HG03139 (cell line): Measurements from ENCODE around the gene SLC15A4.

Experiments
- ATAC-seq: cut with Tn5 transposase; IDR thresholded peaks from one replicate; pipeline ENCODE4 v1.9.1; 2021; ENCODE audit not compliant: unreplicated experiment

The SLC15A4 gene

GRCh38 chr12:128795530-128796361 lies 28.0 kb downstream of the SLC15A4 start:
- no peak for ATAC-seq

- ATAC-seq: peak; percentile 40
These were observed 28.9 kb downstream of the SLC15A4 start for GRCh38 chr12:128794661-128795529.

- ATAC-seq: no peak
These were observed 30.1 kb downstream of the SLC15A4 start for GRCh38 chr12:128793701-128794100.

- ATAC-seq: no peak
These were observed 30.9 kb downstream of the SLC15A4 start for GRCh38 chr12:128792881-128793280.

- ATAC-seq: no peak
These were observed 31.4 kb downstream of the SLC15A4 start for GRCh38 chr12:128792398-128792797.

GRCh38 chr12:128791395-128792322 lies 32.1 kb downstream of the SLC15A4 start:
- ATAC-seq: no peak

- ATAC-seq: no peak
These were observed 32.9 kb downstream of the SLC15A4 start for GRCh38 chr12:128790653-128791373.

- no peak for ATAC-seq
These were observed 33.5 kb downstream of the SLC15A4 start for GRCh38 chr12:128790221-128790620.

GRCh38 chr12:128789356-128789929 lies 34.3 kb downstream of the SLC15A4 start:
- ATAC-seq: no peak

- no peak for ATAC-seq
These were observed 35.9 kb downstream of the SLC15A4 start for GRCh38 chr12:128787827-128788226.

GRCh38 chr12:128786741-128787391 lies 36.9 kb downstream of the SLC15A4 start:
- ATAC-seq: no peak

GRCh38 chr12:128784030-128784760 lies 39.6 kb downstream of the SLC15A4 start:
- ATAC-seq: no peak

- ATAC-seq: peak; percentile 59
These were observed 40.6 kb downstream of the SLC15A4 start for GRCh38 chr12:128783129-128783574.

GRCh38 chr12:128779901-128780300 lies 43.9 kb downstream of the SLC15A4 start:
- no peak for ATAC-seq

- ATAC-seq: no peak
These were observed 51.5 kb downstream of the SLC15A4 start for GRCh38 chr12:128772249-128772648.

GRCh38 chr12:128771681-128772080 lies 52.1 kb downstream of the SLC15A4 start:
- no peak for ATAC-seq

GRCh38 chr12:128767518-128767917 lies 56.2 kb downstream of the SLC15A4 start:
- no peak for ATAC-seq

- ATAC-seq: no peak
These were observed 56.8 kb downstream of the SLC15A4 start for GRCh38 chr12:128766738-128767501.
